SK-N-MC (cell line): ENCODE results near the gene STARD13.
"Not testable (repeated sequence)": the region's sequence is repeated elsewhere in the genome, so short reads cannot be mapped to it uniquely, and the experiment has no call there.

Experiments
- DNase-seq: peaks from one replicate; pipeline ENCODE4 v3.0.0-alpha.2; 2011; ENCODE audit warnings: low read depth, low spot score
- H3K27ac ChIP-seq: fragments of 200-600 bp; sonication (generic); 2 replicates; pipeline ENCODE4 v1.5.1; 2016; ENCODE audit warnings: mixed run types
- H3K36me3 ChIP-seq: fragments of 200-600 bp; sonication (generic); 2 replicates; pipeline ENCODE4 v1.6.1; 2017; ENCODE audit warnings: antibody characterized with exemption, low read length, mixed read lengths; ENCODE audit not compliant: insufficient read depth
- H3K4me3 ChIP-seq: fragments of 200-600 bp; sonication (generic); 2 replicates; pipeline ENCODE4 v1.5.1; 2016
- H3K9ac ChIP-seq: fragments of 200-600 bp; sonication (generic); 2 replicates; pipeline ENCODE4 v1.8.0; 2017; ENCODE audit warnings: mixed run types, mixed read lengths; ENCODE audit not compliant: insufficient read length
- H3K9me3 ChIP-seq: fragments of 200-600 bp; sonication (generic); 2 replicates; pipeline ENCODE4 v1.6.1; 2017; ENCODE audit warnings: low read depth, mild to moderate bottlenecking, antibody characterized with exemption, low read length, moderate library complexity, mixed read lengths
- EZH2 ChIP-seq: fragments of 200-600 bp; sonication (generic); IDR thresholded peaks from one replicate; pipeline ENCODE4 v1.6.1; 2017; ENCODE audit warnings: antibody characterized with exemption
- FOXP2 ChIP-seq: optimal IDR thresholded peaks from 2 replicates; pipeline ENCODE3; 2011; ENCODE audit warnings: mild to moderate bottlenecking, moderate library complexity; ENCODE audit not compliant: insufficient read depth; ENCODE audit errors: extremely low read length, control extremely low read depth
- POLR2AphosphoS5 ChIP-seq: IDR thresholded peaks from 2 replicates; pipeline ENCODE4 v1.6.1; 2012; ENCODE audit warnings: mild to moderate bottlenecking, low read depth, low read length, borderline replicate concordance

The STARD13 gene

GRCh38 chr13:33180122-33180804 lies 105.3 kb downstream of the STARD13 start:
- peak overlapping the region; percentile 21 for H3K9ac ChIP-seq
- peak overlapping the region; percentile 99 for H3K27ac ChIP-seq
- H3K4me3 ChIP-seq, result no peak overlapping the region
- no peak for DNase-seq
- no peaks in the 10 kb centered on the region for H3K36me3 ChIP-seq
- H3K9me3 ChIP-seq, result no peaks in the 10 kb centered on the region
- TF ChIP-seq EZH2 (no peak), POLR2AphosphoS5 (no peak), FOXP2 (no peak)

- no peaks in the 10 kb centered on the region for H3K36me3 ChIP-seq
- H3K9me3 ChIP-seq, result no peaks in the 10 kb centered on the region
- no peak overlapping the region for H3K9ac ChIP-seq
- H3K27ac ChIP-seq, result peak overlapping the region; percentile 99
- no peak for DNase-seq
- H3K4me3 ChIP-seq, result peak overlapping the region; percentile 7; the same call in 1 of the 2 replicates
- no peak for TF ChIP-seq EZH2
- TF ChIP-seq POLR2AphosphoS5, result no peak
- TF ChIP-seq FOXP2, result no peak
Measured at GRCh38 chr13:33179463-33179862, 106.1 kb downstream of the STARD13 start.

- H3K36me3 ChIP-seq, result no peaks in the 10 kb centered on the region
- no peak for TF ChIP-seq EZH2
- no peak for TF ChIP-seq FOXP2
- TF ChIP-seq POLR2AphosphoS5, result no peak; the same call in 1 of the 2 replicates
- peak overlapping the region; percentile 55 for H3K4me3 ChIP-seq
- DNase-seq, result peak; percentile 92
- H3K9me3 ChIP-seq, result no peaks in the 10 kb centered on the region
- H3K27ac ChIP-seq, result peak overlapping the region; percentile 99
- H3K9ac ChIP-seq, result peak overlapping the region; percentile 76
Measured at GRCh38 chr13:33178209-33178840, 107.2 kb downstream of the STARD13 start.

- peak overlapping the region; percentile 76 for H3K9ac ChIP-seq
- H3K9me3 ChIP-seq, result not testable (repeated sequence)
- DNase-seq, result peak; percentile 95
Measured at GRCh38 chr13:33177340-33178208, 108.0 kb downstream of the STARD13 start.

GRCh38 chr13:33176526-33176925 lies 109.0 kb downstream of the STARD13 start:
- no peak for DNase-seq

More at GRCh38 chr13:33177340-33178208, 108.0 kb downstream of the STARD13 start:
- peak; percentile 56; the same call in 1 of the 2 replicates for TF ChIP-seq POLR2AphosphoS5
- Histone ChIP-seq H3K27ac (peak overlapping the region; percentile 99), H3K4me3 (peak overlapping the region; percentile 64)
- not testable (repeated sequence) for H3K36me3 ChIP-seq

GRCh38 chr13:33175991-33176390 lies 109.6 kb downstream of the STARD13 start:
- no peaks in the 10 kb centered on the region for H3K36me3 ChIP-seq
- no peak for TF ChIP-seq POLR2AphosphoS5
- DNase-seq, result no peak
- H3K27ac ChIP-seq, result peak overlapping the region; percentile 97; the same call in 1 of the 2 replicates
- H3K4me3 ChIP-seq, result no peak overlapping the region
- H3K9ac ChIP-seq, result no peak overlapping the region
- H3K9me3 ChIP-seq, result no peaks in the 10 kb centered on the region

More at GRCh38 chr13:33176526-33176925, 109.0 kb downstream of the STARD13 start:
- Histone ChIP-seq H3K36me3 (no peaks in the 10 kb centered on the region), H3K9ac (peak overlapping the region; percentile 63), H3K27ac (peak overlapping the region; percentile 97), H3K9me3 (no peaks in the 10 kb centered on the region), H3K4me3 (no peak overlapping the region; the same call in 1 of the 2 replicates)
- TF ChIP-seq FOXP2 (no peak), EZH2 (no peak), POLR2AphosphoS5 (no peak)

GRCh38 chr13:33174931-33175330 lies 110.6 kb downstream of the STARD13 start:
- peak overlapping the region; percentile 13; the same call in 1 of the 2 replicates for H3K4me3 ChIP-seq
- TF ChIP-seq EZH2, result no peak
- TF ChIP-seq POLR2AphosphoS5, result no peak
- TF ChIP-seq FOXP2, result no peak
- H3K27ac ChIP-seq, result peak overlapping the region; percentile 32; the same call in 1 of the 2 replicates
- no peak for DNase-seq
- H3K36me3 ChIP-seq, result no peaks in the 10 kb centered on the region
- no peaks in the 10 kb centered on the region for H3K9me3 ChIP-seq
- no peak overlapping the region for H3K9ac ChIP-seq

GRCh38 chr13:33174491-33174890 lies 111.1 kb downstream of the STARD13 start:
- H3K9ac ChIP-seq, result no peak overlapping the region
- no peaks in the 10 kb centered on the region for H3K9me3 ChIP-seq
- H3K4me3 ChIP-seq, result peak overlapping the region; percentile 13; the same call in 1 of the 2 replicates
- no peaks in the 10 kb centered on the region for H3K36me3 ChIP-seq
- no peak for DNase-seq
- peak overlapping the region; percentile 32; the same call in 1 of the 2 replicates for H3K27ac ChIP-seq
- peak; percentile 67; the same call in 1 of the 2 replicates for TF ChIP-seq POLR2AphosphoS5
- peak; percentile 73 for TF ChIP-seq FOXP2
- no peak for TF ChIP-seq EZH2
